SK-MEL-5 (cell line): ENCODE data around the gene ARID2. TPM values are rescaled to one million over a fixed set of nuclear protein-coding genes. Genes with fewer than 3 reads are reported as not detected.

Experiments used
- DNase-seq: peaks from one replicate; pipeline ENCODE4 v3.0.0-alpha.2; 2016; ENCODE audit warnings: low read depth, low spot score
- in situ Hi-C: cut with HindIII; loops from 2 replicates; pipeline ENCODE4 v1.10.0; 2016; ENCODE audit warnings: low sequenced_read_pairs, high pct_unique_total_duplicates, low pct_unique_long_range_greater_than_20kb
- total RNA-seq: library from RNA; depleted of rRNA; stranded (reverse); fragments of >200 nt; shearing (Covaris generic); gene quantifications from 2 replicates; pipeline ENCODE4 v1.2.3, GENCODE V29; 2014

The ARID2 gene
- total RNA-seq, 1 experiment from 2014 or later: 21.9 TPM

DNA sequence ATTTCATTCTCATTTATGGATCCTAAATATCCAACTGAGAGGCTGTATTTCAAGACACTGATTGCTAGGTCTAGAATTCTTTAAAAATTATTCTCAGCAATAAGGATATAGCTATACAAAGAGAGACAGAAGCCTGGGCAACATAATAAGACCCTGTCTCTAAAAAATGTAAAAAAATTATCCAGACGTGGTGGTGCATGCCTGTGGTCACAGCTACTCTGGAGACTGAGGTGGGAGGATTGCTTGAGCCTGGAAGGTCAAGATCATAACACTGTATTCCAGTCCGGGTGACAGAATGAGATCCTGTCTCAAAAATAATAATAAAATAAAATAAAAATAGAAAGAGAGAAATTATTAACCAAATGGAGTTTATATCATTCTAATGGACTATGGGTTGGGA, 20.6 kb upstream of the ARID2 start:
- in situ Hi-C loops: no loop called here
- DNase-seq: no peak

DNA sequence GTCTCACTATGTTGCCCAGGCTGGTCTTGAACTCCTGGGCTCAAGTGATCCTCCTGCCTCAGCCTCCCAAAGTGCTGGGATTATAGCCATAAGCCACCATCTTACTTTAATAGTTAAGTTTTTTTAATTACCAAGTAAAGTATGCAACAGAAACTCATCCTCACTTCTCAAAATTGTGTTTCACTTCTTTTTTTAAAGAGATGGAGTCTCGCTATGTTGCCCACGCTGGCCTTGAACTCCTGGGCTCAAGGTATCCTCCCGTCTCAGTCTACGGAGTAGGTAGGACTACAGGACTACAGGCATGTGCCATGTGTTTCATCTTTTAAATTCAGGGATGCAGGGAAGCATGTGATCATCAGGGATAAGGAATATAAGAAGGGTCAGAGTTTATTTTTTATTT, 17.2 kb upstream of the ARID2 start:
- in situ Hi-C loops: no loop called here
- DNase-seq: no peak

DNA sequence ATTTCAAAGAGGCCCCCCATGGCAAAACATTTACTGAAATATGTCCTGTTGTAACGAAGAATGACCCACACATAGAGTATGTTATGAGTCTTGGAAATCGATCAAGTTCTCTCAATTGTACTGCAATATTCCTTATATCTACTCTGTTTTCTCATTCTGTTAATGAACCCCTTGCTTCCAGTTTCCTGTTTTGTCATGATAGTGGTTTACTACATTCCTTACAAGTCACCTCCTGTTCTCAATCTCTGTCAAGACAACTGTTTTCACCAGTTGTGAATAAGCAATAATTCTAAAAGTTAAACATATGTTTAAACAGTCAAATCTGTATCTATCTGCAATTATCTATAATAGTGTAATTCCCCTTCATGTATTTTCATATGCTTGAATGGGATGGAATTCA, 16.4 kb upstream of the ARID2 start:
- DNase-seq: no peak
- in situ Hi-C loops: no loop called here

DNA sequence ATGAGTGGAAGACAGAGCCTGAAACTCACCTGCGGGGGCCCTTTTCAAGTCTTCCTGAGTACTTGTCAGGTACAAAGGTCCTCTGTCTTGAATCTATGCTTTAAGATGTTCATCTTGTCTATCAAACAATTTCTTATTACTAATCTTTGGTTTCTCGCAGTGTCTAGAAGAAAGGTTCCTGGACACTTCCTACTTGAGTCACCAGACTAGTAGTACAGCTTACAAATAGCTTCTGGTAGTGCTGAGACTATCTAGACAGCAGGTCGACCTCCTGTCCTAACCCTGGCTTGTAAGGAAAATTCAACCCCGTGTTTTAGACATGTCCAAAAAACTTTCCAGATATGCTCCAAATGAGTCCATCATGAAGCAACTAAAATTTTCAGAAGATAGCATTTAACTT, 11.2 kb upstream of the ARID2 start:
- in situ Hi-C loops: no loop called here
- DNase-seq: no peak

DNA sequence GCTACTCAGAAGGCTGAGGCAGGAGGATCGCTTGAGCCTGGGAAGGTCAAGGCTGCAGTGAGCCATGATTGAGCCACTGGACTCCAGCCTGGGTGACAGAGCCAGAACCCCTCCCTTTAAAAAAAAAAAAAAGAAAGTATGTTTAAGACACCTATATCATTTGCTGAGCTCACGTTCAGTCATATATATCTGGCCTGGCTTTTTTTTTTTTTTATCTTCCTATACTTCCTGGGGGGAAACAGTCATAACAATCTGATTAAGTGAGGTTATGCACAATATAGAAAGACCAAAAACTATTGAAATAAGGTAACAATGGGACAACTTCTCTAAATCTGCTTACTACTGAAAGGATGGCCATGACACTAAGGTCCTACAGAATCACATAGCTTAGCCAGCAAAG, 9.4 kb upstream of the ARID2 start:
- no peak for DNase-seq
- in situ Hi-C loops: no loop called here

DNA sequence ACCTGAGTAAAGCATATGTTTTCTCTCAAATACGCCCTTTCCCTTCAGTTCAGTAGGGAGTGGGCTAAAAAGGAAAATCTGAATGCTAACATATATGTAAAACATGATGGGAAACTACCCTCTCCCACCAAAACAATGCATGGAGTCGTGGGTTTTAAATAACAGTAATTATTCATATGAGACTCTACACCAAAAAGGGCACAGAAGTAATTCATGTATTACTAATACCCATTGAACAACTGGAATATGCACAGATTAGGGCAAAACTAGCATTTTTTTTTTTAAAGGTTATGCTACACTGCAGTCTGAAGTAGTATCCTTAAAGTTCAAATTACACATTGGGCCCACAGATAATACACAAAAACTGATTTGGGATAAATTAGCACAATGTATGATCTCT, 8.1 kb upstream of the ARID2 start:
- DNase-seq: no peak
- in situ Hi-C loops: no loop called here

DNA sequence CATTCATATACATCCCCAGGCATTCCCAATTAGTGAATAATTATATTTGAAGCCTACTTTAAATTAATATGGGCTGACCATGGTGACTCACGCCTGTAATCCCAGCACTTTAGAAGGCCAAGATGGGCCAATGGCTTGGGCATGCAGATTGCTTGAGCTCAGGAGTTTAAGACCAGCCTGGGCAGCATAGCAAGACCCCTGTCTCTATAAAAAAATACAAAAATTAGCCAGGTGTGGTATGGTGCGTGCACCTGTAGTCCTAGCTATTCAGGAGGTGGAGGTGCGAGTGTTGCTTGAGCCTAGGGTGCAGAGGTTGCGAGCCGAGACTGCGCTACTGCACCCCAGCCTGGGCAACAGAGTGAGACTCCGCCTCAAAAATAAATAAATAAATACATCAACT, 7.6 kb upstream of the ARID2 start:
- in situ Hi-C loops: no loop called here
- DNase-seq: no peak

DNA sequence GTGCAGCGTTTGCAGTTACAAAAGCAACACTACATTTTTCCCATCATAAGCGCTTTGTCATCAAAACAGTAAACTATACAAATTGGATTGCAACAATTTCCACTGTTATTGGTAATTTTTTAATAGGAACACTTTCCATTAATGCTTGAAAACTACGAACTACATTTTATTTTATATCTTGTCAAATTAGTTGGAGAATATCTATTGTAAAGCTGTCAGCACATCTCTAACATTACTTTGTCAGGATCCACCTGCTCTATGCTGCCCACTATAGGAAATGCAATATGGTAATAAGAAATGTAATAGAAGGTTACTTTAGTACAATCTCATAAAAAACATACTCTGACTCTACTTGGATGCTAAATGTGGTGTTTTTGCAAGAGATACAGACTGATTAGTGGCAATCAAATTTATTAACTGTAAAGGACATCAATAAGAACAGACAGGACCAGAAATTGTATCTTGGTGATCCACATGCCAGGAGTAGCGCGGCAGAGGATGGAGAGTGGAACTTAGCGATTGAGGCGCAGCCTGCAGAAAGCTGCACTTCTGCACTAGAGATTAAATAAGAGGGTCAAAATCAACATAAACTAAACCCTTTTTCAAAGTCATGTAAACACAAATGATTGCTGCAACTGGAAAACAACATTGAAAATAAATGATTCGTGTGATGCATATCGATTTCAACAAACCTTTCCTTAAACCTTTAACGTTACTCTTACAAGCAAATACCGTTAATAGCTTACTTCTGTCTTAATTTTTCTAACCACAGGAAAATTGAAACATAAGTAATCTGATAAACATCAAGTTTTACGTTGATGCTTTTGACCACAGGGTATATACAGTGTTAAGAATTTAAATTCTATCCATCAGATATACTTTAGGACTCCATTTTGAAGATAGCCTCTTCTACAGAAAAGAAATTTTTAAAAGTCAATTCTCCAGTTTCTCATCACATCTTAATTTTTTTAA, 3.6 kb upstream of the ARID2 start:
- in situ Hi-C loops: no loop called here

DNA sequence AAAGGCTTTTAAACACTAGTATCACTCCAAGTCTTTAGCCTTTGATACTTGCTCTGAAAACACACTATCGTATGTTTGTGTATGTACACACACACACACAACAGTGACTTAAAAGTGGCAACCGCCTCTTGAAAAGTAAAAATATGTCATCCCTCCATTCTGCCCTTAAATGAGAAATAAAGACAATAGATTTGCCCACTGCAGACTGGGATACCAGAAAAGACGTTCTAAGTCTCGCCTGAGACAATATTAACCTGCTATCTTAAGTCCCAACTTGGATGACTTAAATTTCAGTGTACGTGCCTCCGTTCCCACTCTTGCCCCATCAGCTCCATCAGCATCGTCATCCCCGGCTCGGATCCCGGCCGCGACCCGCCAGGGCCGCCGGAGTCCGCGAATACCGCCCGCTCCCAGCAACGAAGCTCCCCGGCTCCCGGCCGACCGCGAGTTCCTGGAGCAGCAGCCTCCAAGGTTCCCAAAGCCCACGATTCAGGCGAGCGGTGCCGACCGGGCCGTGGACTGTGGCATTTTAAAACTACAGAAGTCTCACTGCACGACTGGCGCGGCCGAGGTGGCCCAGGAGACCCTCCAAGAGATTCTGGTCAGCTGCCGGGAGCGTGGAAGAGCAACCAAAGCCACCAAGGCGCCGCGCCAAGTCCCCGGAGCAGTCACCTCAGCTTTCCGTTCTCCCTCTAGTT, 2.8 kb upstream of the ARID2 start:
- no peak for DNase-seq

More for the DNA sequence above, 3.6 kb upstream of the ARID2 start:
- DNase-seq: peak; percentile 59

DNA sequence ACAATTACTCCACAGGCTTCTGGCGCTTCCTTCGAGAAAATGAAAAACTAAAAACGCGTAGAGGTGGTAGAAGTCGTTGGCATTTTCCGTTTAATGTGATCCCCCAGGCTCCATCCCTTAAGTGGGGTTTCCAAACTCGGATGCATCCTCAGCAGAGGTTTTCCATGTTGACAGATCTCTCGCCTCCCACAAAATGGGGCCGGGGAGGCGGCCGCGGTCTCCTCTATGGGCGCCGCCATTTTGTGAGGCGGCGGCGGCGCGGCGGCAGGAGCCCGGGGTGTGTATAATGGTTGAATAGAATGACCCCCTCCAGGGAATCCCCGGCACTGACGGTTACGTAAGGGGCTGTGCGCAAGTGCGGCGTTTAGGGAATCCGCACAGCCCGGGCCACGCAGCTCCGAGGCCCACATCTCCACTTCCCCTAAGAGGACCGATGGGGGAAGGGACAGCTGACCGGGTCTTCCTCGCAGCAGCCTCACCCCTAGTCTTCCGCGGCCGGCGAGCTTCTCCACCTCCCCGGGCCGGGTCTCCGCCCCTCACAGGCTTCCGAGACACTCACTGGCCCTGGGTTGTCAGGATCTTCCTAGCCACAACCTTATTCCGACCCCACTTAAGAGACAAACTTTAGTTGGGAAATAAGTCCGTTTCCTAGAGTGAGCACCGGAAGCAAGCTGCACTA, 2.1 kb upstream of the ARID2 start:
- in situ Hi-C loops: no loop called here
- peak; percentile 98 for DNase-seq

More for the DNA sequence above, 2.8 kb upstream of the ARID2 start:
- in situ Hi-C loops: no loop called here

DNA sequence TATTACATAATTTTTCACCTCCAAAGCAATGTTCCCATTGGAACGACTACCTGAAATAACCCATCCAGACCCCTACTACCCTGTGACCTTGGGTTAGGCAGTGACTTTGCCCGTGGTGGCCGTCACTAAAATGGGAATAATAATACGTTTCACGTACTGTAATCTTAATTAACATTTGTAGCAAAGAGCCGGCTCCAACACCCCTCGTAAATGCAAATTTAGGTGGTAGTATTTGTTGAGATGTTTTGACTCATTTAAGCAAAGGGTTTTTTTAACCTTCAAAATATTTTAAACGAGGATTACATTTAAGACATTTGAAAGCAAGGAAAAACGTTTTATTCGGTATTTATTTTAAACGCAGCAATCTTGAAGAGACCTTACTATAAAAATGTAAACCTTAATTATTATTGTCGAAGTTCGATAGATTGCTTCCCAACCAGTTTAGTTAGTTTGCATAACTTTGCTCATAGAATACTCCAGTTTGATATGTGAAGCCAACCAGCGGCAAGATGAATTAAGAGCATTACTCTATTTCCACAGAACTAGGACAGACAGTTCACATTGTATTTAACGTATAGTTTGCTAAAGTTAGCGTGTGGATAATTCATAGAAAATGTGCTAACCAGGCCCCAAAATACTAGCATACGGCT, 1.4 kb upstream of the ARID2 start:
- in situ Hi-C loops: no loop called here
- DNase-seq: no peak

DNA sequence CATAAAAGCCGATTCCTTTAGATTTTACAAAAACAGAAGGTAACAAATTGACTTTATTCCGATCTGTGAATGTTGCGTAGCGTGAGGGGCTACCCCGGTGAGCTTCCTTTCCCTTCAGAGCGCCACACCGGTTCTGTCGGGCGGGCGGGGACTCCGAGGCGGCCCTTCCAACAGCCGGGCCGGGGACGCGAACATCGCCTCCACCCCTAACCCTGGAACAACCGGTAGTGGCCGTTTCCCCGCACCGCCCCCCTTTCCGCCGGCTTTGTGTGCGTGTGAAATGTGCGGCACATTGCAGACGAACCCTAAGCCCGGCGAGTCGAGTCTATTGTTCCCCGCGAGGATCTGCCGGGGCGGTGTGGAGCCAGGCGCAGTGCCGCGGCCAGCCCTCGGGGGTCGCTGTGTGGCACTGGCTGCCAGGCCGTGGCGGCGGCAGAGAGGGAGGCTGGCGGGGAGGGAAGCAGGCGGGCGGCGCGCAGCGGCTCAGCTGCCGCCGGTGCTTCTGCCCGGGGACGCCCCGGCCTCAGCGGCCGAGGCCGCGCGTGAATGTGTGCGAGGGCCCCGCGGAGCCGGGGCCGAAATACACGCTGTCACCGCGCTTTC, 775 bp upstream of the ARID2 start:
- peak; percentile 97 for DNase-seq
- in situ Hi-C loops: no loop called here

DNA sequence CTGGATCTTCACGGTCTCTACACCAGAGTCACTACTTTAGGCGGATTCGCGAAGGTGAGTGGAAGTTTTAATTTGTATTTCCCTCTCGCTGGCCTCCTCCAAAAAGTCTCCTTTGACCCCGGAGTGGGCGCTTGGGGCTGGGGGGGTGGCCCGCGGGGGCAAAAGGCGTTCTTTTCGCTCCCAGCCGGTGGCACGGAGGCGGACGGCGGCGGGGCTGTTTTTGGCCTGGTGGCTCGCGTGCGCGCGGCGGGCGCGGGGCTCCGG, 510 bp downstream of the ARID2 start:
- DNase-seq: no peak
- in situ Hi-C loops: no loop called here

DNA sequence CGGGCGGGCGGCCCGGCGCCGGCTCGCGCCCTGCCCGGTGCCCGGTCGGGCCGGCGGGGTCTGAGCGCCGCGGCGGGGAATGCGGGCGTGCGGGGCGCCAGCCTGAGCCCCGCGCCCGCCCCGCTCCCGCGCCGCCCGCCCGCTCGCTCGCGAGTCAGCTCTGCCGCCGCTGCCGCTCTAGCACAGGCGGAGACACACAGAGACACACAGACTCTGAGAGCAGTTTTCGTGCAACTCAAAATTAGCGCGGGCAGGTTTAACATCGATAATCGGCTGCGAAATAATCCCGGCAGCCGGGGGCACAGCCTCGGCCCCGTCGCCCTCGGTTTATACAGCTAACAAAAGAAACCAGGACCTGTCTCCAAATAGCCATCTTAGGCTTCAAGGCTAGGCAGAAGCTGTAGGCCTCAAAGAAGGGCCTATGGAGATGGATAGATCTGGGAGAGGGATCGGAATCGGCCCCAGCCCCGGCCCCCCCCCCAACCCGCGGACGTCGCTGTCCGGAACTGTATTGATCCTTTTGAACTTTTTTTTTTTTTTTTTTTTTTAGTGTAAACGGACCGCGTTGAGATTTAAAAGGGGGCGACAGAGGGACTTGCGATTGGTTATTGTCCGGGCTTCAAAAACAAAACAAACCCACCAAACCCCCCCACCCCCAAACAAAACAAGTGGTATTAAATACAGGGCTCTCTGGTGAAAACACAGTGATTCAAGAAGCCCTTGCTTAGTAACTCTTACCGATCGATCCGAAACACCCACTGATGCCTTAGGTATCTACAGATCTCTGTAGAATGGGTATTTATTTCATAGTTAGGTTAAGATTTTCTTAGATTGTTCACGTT, 1.1 kb downstream of the ARID2 start:
- DNase-seq: peak; percentile 64
- in situ Hi-C loops: no loop called here

DNA sequence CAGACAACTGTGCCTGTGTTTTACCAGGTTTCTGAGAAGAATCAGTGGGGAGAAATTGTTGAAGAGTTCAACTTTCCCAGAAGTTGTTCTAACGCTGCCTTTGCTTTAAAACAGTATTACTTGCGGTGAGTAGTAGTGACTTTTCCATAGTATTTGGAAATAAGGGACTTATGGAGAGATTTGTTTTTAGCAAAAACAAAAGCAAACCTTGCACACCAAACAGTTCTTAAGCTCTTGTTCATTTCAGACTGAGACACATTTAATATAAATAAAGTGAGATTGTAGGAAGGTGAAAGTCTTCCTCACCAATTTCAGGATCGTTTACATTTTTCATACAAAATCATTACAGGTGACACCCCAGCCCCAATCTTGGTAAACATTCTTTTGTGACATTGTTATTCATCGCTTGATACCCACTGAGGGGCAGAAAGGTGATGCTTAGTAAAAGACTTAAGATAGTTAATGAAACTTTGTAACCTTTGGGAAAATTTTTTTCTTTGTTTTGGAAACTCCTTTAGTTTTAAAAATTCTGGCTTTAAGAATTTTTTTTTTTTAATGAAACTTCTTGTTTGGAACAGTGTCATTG, 1.8 kb downstream of the ARID2 start:
- DNase-seq: no peak
- in situ Hi-C loops: no loop called here

DNA sequence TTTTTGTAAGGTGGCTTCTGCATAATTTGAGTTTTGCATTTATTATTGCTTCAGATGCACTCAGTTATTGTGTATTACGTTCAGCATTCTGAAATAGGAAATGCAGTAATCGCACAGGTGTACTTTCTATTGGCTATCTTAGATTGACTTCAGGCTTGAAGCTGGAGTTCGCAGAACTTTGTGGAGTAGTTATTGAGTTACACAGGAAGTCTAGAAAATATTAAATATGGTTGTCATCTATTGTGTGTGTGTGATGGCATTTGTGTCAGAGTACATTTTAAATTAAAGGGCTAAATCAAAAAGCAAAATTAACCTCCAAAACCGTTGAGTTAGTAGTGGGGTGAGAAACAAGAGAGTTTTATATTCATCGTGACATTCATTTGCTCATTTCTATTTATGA, 2.7 kb downstream of the ARID2 start:
- DNase-seq: no peak
- in situ Hi-C loops: no loop called here

DNA sequence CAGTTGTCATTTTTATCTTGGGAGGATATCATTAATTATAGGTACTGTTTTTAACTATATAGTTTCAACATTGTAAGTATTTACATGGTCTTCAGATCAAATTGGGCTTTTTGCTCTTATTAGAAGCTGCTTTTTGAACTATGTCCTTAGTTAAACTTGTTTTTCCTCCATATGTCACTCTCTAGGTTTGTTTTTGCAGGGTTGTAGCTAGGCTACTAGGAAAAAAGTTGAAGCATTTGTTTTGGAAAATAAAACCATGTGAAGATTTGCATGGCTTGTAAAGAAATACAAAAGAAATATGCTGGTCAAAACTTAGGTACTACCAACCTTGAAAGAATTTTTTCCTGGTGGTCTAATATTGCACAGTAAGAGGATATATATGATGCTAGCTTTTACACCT, 3.4 kb downstream of the ARID2 start:
- in situ Hi-C loops: no loop called here
- no peak for DNase-seq
